HG02588 (cell line): ENCODE measurements around the gene ADAMTS7.
"Not testable (repeated sequence)": the region's sequence is repeated elsewhere in the genome, so short reads cannot be mapped to it uniquely, and the experiment has no call there.

Source experiments
- ATAC-seq: cut with Tn5 transposase; IDR thresholded peaks from one replicate; pipeline ENCODE4 v1.9.1; 2021; ENCODE audit warnings: mild to moderate bottlenecking, moderate library complexity; ENCODE audit not compliant: unreplicated experiment

ADAMTS7 gene

GRCh38 chr15:78727561-78727960 is 83.7 kb downstream of the ADAMTS7 start:
- ATAC-seq = no peak

GRCh38 chr15:78726870-78727551 is 84.3 kb downstream of the ADAMTS7 start:
- ATAC-seq = no peak

- ATAC-seq = not testable (repeated sequence)
Measured at GRCh38 chr15:78719819-78720450, 91.3 kb downstream of the ADAMTS7 start.

GRCh38 chr15:78718837-78719236 is 92.4 kb downstream of the ADAMTS7 start:
- no peak for ATAC-seq

GRCh38 chr15:78717956-78718656 is 93.2 kb downstream of the ADAMTS7 start:
- ATAC-seq = no peak

GRCh38 chr15:78716651-78717050 is 94.6 kb downstream of the ADAMTS7 start:
- no peak for ATAC-seq

GRCh38 chr15:78715930-78716329 is 95.3 kb downstream of the ADAMTS7 start:
- ATAC-seq = no peak

- no peak for ATAC-seq
Measured at GRCh38 chr15:78715434-78715833, 95.8 kb downstream of the ADAMTS7 start.

GRCh38 chr15:78714890-78715289 is 96.4 kb downstream of the ADAMTS7 start:
- no peak for ATAC-seq

GRCh38 chr15:78712797-78713515 is 98.3 kb downstream of the ADAMTS7 start:
- no peak for ATAC-seq

- no peak for ATAC-seq
Measured at GRCh38 chr15:78711638-78712037, 99.6 kb downstream of the ADAMTS7 start.

GRCh38 chr15:78709263-78709882 is 101.9 kb downstream of the ADAMTS7 start:
- no peak for ATAC-seq
